Measurements from ENCODE around the gene IFNGR1. TPM values are rescaled to one million over a fixed set of nuclear protein-coding genes. Genes with fewer than 3 reads are reported as not detected.

Gene IFNGR1
- total and polyA plus RNA-seq, 10 of the 15 experiments (the other 5 are each of a cell fraction or from before 2014, with no cell fraction given): 89.0 to 296 (median 138) TPM

- TF ChIP-seq, protein P1, sequence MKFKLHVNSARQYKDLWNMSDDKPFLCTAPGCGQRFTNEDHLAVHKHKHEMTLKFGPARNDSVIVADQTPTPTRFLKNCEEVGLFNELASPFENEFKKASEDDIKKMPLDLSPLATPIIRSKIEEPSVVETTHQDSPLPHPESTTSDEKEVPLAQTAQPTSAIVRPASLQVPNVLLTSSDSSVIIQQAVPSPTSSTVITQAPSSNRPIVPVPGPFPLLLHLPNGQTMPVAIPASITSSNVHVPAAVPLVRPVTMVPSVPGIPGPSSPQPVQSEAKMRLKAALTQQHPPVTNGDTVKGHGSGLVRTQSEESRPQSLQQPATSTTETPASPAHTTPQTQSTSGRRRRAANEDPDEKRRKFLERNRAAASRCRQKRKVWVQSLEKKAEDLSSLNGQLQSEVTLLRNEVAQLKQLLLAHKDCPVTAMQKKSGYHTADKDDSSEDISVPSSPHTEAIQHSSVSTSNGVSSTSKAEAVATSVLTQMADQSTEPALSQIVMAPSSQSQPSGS (IDR thresholded peaks at IDR 0.05; ENCODE audit: low read length): peak; percentile 52
- TF ChIP-seq, protein P2, sequence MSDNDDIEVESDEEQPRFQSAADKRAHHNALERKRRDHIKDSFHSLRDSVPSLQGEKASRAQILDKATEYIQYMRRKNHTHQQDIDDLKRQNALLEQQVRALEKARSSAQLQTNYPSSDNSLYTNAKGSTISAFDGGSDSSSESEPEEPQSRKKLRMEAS (IDR thresholded peaks at IDR 0.05; ENCODE audit: low read depth, low read length): no peak
- TF ChIP-seq IKZF1 (conservative IDR thresholded peaks at IDR 0.05): peak; percentile 86
- TF ChIP-seq CHD4 (IDR thresholded peaks at IDR 0.05): no peak
- TF ChIP-seq, protein P3, sequence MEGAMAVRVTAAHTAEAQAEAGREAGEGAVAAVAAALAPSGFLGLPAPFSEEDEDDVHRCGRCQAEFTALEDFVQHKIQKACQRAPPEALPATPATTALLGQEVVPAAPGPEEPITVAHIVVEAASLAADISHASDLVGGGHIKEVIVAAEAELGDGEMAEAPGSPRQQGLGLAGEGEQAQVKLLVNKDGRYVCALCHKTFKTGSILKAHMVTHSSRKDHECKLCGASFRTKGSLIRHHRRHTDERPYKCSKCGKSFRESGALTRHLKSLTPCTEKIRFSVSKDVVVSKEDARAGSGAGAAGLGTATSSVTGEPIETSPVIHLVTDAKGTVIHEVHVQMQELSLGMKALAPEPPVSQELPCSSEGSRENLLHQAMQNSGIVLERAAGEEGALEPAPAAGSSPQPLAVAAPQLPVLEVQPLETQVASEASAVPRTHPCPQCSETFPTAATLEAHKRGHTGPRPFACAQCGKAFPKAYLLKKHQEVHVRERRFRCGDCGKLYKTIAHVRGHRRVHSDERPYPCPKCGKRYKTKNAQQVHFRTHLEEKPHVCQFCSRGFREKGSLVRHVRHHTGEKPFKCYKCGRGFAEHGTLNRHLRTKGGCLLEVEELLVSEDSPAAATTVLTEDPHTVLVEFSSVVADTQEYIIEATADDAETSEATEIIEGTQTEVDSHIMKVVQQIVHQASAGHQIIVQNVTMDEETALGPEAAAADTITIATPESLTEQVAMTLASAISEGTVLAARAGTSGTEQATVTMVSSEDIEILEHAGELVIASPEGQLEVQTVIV (IDR thresholded peaks at IDR 0.05; ENCODE audit: borderline replicate concordance, partially characterized antibody): no peak
- no peak; the same call in 1 of the 2 replicates for TF ChIP-seq GATAD2B (conservative IDR thresholded peaks at IDR 0.05; ENCODE audit: low read depth)
- TF ChIP-seq ZNF274 (IDR thresholded peaks at IDR 0.05; ENCODE audit: insufficient read depth, insufficient read length): no peak
- TF ChIP-seq ZNF24 (IDR thresholded peaks at IDR 0.05): no peak
- peak in 1 of 2 experiments; percentile 10; a peak in 1 of 4 replicates for TF ChIP-seq CEBPB (IDR thresholded peaks at IDR 0.05; ENCODE audit: borderline replicate concordance in 1 of 2, low read depth in 2 of 2, low read length in 2 of 2)
- TF ChIP-seq HCFC1 (IDR thresholded peaks at IDR 0.05; ENCODE audit: low read length): no peak
- TF ChIP-seq WRNIP1 (IDR thresholded peaks at IDR 0.05; ENCODE audit: borderline replicate concordance, low read depth, low read length): no peak
- no peak for TF ChIP-seq ATF7 (IDR thresholded peaks at IDR 0.05; ENCODE audit: low read depth)
- TF ChIP-seq SIX5 (IDR thresholded peaks at IDR 0.05; ENCODE audit: low read depth, low read length, severe bottlenecking): no peak
- TF ChIP-seq NFYA (IDR thresholded peaks at IDR 0.05; ENCODE audit: borderline replicate concordance, low read depth, low read length): no peak
- no peak for TF ChIP-seq KAT2A (conservative IDR thresholded peaks at IDR 0.05; ENCODE audit: control insufficient read depth, low read depth, low read length)
- TF ChIP-seq MTA2 (IDR thresholded peaks at IDR 0.05; ENCODE audit: low read depth): peak; percentile 68
- TF ChIP-seq BHLHE40 (IDR thresholded peaks at IDR 0.05; ENCODE audit: borderline replicate concordance in 1 of 2, low read depth in 2 of 2, low read length in 1 of 2): peak; percentile 66 to 69; a peak in 3 of 4 replicates
- TF ChIP-seq, protein P4, sequence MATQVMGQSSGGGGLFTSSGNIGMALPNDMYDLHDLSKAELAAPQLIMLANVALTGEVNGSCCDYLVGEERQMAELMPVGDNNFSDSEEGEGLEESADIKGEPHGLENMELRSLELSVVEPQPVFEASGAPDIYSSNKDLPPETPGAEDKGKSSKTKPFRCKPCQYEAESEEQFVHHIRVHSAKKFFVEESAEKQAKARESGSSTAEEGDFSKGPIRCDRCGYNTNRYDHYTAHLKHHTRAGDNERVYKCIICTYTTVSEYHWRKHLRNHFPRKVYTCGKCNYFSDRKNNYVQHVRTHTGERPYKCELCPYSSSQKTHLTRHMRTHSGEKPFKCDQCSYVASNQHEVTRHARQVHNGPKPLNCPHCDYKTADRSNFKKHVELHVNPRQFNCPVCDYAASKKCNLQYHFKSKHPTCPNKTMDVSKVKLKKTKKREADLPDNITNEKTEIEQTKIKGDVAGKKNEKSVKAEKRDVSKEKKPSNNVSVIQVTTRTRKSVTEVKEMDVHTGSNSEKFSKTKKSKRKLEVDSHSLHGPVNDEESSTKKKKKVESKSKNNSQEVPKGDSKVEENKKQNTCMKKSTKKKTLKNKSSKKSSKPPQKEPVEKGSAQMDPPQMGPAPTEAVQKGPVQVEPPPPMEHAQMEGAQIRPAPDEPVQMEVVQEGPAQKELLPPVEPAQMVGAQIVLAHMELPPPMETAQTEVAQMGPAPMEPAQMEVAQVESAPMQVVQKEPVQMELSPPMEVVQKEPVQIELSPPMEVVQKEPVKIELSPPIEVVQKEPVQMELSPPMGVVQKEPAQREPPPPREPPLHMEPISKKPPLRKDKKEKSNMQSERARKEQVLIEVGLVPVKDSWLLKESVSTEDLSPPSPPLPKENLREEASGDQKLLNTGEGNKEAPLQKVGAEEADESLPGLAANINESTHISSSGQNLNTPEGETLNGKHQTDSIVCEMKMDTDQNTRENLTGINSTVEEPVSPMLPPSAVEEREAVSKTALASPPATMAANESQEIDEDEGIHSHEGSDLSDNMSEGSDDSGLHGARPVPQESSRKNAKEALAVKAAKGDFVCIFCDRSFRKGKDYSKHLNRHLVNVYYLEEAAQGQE (IDR thresholded peaks at IDR 0.05; ENCODE audit: low read depth, low read length): no peak
- no peak for TF ChIP-seq HDAC6 (IDR thresholded peaks at IDR 0.05; ENCODE audit: unreplicated experiment)
- TF ChIP-seq TARDBP (IDR thresholded peaks at IDR 0.05; ENCODE audit: borderline replicate concordance): no peak
- TF ChIP-seq ZNF217 (IDR thresholded peaks at IDR 0.05): no peak; the same call in none of the 2 replicates
- peak; percentile 66; the same call in 1 of the 2 replicates for TF ChIP-seq NR2F1 (conservative IDR thresholded peaks at IDR 0.05)
- peak; percentile 16; the same call in 1 of the 2 replicates for TF ChIP-seq CBFB (IDR thresholded peaks at IDR 0.05; ENCODE audit: low read depth)
Observed at GRCh38 chr6:137171824-137172733, 47.1 kb downstream of the IFNGR1 start (continued).

Data from GM12878 (cell line).